ENCODE results near the gene RBPMS2. TPM values are rescaled to one million over a fixed set of nuclear protein-coding genes. Genes with fewer than 3 reads are reported as not detected.
"Not testable (repeated sequence)": the region's sequence is repeated elsewhere in the genome, so short reads cannot be mapped to it uniquely, and the experiment has no call there.

Gene RBPMS2
- total RNA-seq, 1 experiment from 2014 or later = not detected

DNA sequence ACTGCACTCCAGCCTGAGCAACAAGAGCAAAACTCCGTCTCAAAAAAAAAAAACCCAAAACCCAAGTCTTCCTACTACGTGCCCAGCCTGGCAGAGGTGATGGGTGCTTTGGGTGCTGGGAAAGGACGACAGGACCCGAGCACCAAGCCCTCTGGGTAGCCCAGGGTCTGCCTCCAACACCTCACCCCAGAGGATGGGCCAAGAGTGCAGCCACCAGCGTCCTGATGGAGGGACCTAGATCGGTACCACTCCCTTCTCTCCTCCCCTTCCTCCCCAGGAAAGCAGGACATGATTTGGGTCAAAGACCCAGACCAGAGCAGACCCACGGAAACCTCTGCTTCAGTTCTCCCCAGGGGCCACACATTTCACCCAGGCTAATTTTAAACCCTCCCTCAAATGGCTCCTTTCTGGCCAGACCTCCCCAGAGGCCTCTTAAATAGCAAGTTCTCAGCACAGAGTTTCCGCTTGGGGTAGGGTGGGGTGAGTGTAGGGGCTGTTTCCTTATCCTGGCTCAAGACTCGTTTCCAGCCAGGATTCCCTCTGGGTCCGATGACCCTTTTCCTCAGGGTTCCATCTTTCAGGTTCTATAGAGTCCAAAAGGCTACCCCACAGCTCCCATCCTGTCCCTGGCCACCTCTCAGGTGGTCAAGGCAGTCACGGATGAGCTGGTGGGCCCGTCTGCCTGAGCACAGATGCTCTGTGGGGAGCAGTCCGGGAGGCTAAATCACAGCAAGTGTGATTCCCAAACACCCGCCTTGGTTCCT, 20.5 kb downstream of the RBPMS2 start:
- no peak for DNase-seq (ENCODE audit: low spot score)

DNA sequence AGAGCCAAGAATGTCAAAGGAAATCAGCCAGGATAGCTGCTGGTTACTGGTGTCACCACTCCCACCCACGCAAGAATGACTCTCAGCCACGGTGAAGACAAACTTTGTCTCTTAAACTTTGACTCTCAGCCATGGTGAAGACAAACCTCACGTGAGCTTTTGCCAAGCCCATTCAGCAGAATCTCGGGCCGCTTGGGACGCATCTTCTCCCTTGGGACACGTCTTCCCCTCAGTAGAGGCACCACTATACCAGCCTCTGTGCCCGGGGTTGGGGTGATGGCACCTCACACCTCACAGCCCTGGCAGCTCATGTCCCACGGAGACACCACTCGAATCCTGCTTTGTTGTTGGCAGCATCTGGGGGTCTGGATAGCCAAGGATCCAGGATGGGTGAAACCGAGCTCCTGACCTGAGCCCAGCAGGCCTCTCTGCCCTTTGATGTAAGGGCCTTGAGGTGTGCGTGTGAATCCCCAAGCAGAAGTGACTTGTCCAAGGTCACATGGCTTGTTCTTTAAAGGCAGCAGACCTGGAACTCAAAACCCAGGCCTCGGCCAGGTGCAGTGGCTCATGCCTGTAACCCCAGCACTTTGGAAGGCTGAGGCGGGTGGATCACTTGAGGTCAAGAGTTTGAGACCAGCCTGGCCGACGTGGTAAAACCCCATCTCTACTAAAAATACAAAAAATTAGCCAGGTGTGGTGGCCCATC, 21.8 kb downstream of the RBPMS2 start:
- no peak for DNase-seq (ENCODE audit: low spot score)

DNA sequence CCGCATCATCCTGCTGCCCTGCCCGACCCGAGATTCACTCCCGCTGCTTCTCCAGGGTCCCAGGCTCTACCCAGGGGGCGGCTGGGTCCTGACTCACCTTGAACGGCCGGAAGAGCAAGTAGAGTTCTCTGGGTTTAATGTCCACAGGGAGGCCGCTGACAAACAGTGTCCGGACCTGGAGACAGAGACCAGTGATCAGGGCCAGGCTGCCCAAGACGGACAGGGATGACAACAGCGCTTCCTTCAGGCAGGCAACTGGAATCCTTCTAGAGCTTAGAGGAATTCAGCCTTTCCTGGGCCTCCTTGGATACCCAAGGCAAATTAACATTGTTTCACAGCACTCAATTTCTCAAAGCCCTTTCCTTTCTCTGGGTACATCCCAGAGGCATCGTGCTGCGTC, 23.9 kb downstream of the RBPMS2 start:
- DNase-seq (ENCODE audit: low spot score) = no peak

DNA sequence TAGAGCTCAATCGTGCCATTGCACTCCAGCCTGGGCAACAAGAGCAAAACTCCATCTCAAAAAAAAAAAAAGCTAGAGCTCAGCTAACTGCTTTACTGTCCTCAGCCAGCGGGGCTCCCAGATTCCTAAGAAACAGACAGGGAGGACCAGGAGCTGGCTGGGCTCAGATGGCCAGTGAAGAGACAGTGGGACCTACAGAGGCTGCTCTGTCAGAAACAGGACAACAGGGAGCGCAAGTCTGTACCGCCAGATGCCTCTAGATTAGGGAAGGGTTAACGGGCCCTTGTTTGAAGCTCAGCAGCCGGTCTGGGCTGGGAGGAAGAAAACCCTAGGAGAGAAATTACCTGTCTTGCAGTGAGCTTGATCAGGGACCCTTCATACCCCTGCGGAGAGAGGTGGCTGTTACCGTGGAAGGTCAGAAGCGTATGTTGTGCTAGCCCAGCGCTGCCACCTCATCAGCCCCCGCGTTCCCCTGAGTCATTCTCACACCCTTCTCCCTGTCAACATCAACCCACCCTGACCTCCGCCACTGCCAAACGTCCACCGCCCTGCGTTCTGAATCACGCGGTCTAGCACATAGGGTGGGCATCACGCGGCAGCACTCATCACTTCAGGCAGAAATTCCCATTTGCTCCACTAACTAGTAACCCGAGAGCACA, 25.3 kb downstream of the RBPMS2 start:
- peak; percentile 57 for DNase-seq (ENCODE audit: low spot score)

DNA sequence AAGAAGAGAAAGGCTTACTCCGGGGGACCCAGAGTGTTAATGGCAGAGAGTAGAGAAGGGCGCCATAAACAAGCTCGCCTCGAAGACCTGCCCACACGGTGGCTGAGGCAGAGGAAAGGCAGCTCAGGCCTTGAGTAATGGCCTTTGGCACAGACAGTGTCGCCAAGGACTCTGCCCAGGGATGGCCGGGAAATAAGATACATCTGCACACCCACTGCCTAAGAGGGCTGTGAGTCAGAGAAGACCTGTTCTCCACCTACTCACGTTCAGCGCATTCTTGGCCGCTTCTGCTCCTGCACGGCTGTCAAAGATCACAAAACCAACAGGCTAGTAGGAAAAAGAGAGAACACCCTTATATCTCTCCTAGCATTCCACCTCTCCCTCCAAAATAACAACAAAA, 26.2 kb downstream of the RBPMS2 start:
- peak; percentile 59 for DNase-seq (ENCODE audit: low spot score)

DNA sequence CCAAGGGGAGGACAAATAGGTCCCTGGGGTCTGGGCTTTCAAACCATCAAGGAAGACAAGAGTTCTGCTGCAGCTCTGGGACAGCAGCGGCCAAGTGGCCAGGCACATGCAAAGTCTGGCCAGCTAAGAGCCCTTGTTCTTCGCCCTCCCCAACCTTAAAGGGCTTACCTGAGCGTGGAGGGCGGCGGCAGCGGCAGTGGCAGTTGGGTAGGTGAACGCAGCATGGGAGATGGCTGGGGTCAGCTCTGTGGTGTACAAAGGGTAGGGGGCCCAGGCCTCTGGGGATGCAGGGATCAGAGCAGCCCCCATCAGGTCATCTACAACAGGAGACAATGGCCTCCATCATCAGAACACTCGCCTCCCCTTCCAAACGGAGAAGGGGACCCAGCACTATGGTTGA, 27.1 kb downstream of the RBPMS2 start:
- no peak for DNase-seq (ENCODE audit: low spot score)

DNA sequence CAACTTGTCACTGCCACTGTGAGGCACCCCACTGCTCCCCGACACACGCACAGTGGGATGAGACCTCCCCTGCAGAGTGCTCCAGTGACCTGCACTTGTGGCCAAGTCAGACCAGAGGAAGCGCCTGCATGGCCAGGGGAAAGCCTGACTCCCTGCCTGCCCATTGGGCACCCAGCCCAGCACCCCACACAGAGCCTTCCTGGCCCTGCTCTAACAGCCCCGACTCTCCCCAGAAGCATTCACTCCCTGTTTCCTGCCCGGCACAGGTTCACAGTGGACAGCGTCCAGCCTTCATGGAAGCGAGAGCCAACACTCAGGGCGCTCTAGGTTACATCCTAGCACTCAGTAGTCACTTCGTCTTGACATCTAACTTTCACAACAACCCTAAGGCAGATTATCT, 27.8 kb downstream of the RBPMS2 start:
- DNase-seq (ENCODE audit: low spot score) = no peak

DNA sequence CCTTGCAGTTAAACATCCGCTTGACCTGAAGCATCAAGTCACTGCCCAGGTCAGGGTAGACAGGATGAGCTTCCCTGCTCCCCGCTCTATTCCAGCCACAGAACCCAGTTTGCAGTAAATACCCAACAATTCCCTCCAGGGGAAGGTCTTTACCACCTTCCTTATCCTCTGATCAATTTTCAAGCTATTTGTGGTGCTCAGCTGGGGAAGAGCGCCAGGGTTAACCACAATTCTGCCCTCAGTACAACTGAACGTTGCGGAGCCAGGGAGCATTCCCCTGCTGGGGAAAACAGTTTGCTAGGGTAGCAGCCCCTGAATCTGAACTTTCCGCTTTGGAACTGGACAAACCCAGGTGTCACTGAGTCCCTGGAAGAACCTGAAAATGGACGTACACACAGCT, 28.5 kb downstream of the RBPMS2 start:
- DNase-seq (ENCODE audit: low spot score) = no peak

DNA sequence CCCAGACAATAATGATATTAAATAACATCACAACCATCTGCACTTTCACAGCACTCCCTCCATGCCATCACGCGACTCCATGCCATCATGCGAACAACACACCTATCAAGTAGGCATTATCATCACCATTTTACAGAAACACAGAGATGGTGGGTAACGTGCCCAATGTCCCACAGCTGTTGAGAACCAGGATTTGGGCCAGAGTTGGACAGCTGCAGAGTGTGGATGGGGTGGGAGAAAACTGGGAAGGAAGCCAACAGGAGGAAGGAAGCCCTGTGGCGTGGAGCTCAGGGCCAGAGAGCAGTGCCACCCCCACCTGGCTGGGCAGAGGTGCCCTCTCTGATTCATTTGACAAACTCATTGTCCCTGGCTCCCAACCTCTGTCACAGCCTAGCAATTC, 29.0 kb downstream of the RBPMS2 start:
- DNase-seq (ENCODE audit: low spot score) = no peak

DNA sequence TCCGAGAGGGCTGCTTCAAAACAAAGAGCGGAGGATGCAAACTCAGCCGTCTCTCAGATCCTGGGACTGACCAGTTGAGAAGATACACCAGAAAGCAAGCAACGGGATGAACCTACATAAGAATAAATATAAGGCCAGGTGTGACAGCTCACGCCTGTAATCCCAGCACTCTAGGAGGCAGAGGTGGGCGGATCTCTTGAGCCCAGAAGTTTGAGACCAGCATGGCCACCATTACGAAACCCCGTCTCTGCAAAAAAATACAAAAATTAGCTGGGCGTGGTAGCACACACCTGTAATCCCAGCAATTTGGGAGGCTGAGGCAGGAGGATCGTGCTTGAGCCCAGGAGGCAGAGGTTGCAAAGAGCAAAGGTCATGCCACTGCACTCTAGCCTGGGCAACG, 31.7 kb downstream of the RBPMS2 start:
- DNase-seq (ENCODE audit: low spot score) = no peak

DNA sequence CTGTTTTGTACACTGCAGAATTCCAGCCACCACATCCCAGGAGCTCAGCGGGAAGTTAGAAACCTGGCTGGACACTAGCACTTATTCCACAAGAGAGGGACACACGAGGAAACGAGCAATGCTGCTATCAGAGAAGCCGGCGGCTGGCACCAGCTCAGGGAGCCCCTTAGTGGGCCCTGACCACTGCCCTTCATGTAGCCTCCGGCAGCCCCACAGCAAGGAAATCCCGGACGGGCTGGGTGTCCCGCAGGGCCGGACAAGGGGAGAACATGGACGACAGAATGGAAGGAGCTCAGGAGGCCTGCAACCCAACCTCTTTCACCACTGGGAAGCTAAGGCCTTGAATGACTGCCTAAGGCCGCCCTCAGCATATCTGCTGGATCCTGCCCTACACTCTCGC, 32.5 kb downstream of the RBPMS2 start:
- DNase-seq (ENCODE audit: low spot score) = no peak

DNA sequence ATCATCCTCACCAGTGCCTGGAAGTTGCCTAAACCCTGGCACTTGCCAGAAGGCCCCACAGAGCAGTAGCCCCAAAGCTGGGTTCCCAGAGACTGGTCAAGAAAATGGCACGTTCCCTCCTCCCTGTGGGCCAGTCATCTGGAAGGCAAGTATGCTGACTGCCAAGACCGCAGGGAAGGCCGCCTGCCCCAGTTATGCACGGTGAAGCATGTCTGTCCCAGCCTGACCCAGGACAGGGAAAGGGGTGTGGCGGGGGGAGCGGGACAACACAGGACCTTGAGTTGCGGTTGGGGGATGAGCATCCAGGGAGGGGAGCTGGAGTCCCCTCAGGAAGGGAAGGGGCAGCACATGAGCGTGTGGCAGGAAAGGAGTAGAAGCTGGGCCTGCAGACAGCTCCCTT, 33.0 kb downstream of the RBPMS2 start:
- DNase-seq (ENCODE audit: low spot score) = no peak

DNA sequence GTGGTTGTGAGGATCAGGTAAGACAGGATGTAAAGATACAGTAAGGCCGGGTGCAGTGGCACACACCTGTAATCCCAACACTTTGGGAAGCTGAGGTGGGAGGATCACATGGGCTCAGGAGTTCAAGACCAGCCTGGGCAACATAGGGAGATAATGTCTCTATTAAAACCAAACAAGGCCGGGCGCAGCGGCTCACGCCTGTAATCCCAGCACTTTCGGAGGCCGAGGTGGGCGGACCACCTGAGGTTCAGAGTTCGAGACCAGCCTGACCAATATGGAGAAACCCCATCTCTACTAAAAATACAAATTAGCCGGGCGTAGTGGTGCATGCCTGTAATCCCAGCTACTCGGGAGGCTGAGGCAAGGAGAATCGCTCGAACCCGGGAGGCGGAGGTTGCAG, 33.7 kb downstream of the RBPMS2 start:
- DNase-seq (ENCODE audit: low spot score) = not testable (repeated sequence)

DNA sequence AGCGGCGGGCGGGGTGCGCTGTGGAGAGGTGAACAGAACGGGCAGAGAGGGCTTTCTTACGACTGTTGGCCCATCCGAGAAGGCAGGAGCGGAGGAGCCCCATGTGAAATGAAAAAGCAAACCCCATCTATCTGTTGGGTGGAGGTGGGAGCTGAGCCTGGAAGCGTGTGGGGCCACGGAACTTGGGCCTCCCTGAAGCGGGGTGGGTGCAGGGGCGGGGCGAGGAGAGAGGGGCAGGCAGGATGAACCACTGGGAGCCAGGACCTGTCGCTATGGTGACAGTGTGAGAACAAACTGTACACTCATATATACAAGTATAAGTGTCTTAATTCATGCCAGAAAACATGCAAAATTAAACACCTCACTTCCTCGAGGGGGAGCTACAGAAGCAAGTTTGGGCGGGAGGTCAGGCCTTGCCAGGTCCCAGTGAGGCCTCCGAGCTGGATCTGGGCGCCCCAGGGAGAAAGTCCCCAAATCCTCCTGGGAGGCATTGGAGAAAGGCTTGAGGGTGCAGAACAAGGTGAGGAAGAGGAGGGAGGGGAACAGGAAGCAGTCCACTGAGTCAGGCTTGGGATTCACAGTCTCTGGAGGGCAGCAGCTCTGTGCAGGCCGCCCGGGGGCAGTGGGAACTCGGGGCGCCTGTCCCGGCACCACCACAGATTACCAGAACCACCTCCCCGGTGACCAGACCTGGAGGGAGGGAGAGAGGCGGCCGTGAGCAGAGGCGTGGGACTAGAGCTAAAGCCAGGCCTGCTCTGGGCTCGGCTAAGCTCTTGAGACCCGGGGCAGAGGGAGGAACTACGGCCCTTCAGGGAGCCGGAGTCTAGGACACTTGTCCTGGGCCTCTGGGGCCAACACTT, 34.8 kb downstream of the RBPMS2 start:
- peak; percentile 40 for DNase-seq (ENCODE audit: low spot score)

DNA sequence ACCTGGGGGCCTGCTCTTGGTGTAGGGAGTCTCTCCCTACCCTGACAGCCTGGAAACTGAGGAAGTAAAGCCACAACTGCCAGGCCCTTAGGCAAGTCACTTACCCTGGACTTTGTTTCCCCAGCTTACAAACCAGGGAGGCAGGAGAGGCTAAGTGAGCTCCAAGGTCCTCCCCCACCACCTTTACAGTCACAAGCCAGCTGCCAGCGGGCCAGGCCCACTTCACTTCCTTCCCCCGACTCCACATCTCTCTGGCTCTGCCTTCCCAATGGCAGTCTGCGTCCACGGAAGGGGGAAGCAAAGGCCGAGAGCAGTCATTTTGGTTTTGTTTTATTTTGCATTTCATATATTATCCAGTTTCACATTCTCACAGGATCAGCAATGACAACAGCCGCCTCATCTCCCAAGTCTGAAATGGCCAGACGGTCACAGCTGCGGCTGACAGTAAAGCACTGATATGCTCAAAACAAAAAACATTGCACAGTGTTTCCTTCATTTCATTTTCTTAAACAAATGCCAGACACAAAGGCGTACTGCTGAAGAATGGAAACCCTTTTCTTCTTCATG, 35.7 kb downstream of the RBPMS2 start:
- DNase-seq (ENCODE audit: low spot score) = no peak

DNA sequence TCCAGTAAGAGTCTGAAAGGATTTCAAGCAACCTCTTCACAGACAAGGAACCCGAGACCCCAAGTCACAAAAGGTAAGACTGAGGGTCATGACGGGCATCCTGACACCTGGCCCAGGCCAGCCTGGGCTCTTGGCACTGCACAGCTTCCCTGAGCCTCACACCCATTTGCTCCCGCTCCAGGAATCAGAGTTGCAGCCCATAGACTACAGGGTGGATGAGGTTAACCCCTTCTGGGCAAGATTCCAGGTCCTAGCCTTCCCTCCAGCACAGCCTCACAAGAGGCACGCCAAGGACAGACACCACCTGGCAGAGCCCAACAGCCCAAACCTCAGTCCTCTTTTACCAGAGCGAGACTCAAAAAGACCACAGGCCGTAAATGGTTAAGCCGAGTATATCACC, 36.2 kb downstream of the RBPMS2 start:
- DNase-seq (ENCODE audit: low spot score) = no peak

DNA sequence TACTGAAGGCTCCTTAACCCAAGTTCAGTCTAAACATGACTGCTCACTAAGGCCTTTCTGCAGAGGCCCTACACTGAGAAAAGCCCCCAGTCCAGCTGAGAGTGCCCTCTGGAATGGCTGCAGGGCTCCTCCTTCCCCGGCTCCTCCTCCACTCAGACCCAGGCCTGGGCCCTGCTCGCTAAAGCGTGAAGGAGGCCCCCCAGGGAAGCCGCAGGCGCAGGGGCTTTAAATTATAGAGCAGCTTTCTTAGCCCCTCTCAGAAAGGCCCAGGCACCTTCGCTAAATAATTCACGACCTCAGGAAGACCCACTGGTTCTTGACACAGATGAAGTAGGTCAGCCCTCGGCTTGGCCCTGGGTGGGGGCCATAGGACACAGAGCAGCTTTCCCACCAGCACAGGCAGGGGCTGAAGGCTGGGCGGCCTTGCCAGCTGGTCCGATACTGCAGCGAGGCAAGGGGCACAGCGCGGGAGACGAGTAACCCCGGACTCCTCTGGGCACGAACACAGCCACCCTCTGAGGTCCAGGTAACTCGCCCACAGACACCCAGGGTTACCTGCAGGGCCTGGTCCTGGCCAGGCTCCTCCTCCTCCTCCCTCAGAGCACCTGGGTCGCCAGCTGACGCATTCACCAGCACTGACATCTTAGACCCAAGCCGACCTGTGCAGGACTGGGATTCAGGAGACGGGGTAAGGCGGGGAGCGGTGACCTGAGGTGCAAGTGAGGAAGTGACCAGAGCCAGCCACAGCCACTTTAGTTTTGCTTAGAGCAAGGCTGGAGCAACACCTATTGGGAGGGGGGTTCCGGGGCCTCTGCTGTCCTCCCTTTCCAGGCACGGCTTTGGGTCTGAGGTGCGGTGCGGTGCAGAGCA, 36.9 kb downstream of the RBPMS2 start:
- no peak for DNase-seq (ENCODE audit: low spot score)

DNA sequence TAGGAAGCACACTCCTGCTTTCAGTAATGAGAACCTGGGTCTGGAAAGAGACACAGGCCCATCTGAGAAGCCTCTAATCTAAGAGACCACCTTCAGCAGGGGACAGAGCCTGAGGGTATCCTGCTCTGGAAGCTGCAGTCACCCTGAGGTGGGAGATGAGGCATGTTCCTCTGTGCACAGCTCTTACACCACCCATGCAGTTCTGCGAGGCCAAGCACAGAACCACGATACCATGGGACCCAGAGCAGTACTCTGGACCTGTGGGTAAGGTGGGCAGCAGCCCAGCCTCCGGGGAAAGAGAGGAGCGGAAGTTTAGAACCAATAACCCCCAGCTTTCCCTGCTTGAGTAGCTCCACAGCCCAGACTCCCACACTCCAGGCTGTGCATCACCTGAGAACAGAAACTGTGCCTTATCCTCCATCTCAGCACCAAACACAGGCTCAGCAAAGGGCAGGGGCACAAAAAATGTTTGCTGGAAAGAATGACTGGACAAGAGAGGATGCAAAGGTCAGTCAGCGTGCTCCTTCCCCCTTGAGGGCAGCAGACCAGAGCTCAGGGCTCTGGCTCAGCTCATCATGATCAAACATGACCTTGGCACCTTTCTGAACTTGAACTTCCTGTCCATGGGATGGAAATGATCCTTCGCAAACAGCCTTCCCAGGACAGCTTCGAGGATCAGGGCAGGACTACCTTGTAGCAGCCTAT, 43.1 kb downstream of the RBPMS2 start:
- DNase-seq (ENCODE audit: low spot score) = no peak

DNA sequence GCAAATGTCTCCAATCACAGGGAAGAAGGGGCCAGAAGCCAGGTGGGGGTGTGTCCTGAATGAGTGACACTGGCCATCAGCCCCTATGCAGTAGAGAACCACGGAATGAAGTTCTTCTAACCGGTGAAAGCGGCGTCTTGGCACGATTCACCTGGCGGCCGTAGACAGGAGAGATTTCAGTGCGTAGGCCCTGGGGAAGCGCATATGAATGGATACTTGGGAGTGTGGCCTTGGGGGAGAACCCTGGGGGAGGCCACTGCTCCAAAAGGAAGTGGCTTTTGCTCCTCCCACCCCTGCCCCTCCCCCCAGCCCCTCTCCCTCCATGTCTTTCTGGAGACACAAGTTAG, 43.6 kb downstream of the RBPMS2 start:
- DNase-seq (ENCODE audit: low spot score) = no peak

All from HT-29 (cell line).